ENCODE data around the gene ELMO1. TPM values are rescaled to one million over a fixed set of nuclear protein-coding genes. Genes with fewer than 3 reads are reported as not detected.

The ELMO1 gene
- total RNA-seq, 1 experiment from 2014 or later, result 1.1 TPM

- ChIA-PET RAD21 (ENCODE audit: low non-redundant PET in 1 of 2, low total read pairs in 2 of 2, uncharacterized antibody in 2 of 2, unreplicated experiment in 2 of 2) (no interaction called here), POLR2A (no interaction called here), CTCF (no interaction called here)
- intact Hi-C loops (cut with micrococcal nuclease), result no loop called here
- DNase-seq (ENCODE audit: low read depth, low spot score) (no peak), ATAC-seq (no peak)
- Histone ChIP-seq H4K20me1 (ENCODE audit: insufficient read depth) (no peaks in the 10 kb centered on the region), H3K4me1 (ENCODE audit: control insufficient read depth in 1 of 2, insufficient read depth in 2 of 2, low read length in 2 of 2) (no peaks in the 10 kb centered on the region), H3K36me3 (ENCODE audit: control insufficient read depth in 1 of 2, insufficient read depth in 2 of 2, low read length in 2 of 2) (no peaks in the 10 kb centered on the region), H3K9me3 (ENCODE audit: control insufficient read depth in 1 of 2, insufficient read depth in 1 of 2, low read depth in 1 of 2, low read length in 2 of 2) (no peaks in the 10 kb centered on the region), H3K9ac (ENCODE audit: low read length) (no peak overlapping the region), H3K9me2 (ENCODE audit: insufficient read depth) (no peaks in the 10 kb centered on the region), H3K27me3 (ENCODE audit: insufficient read depth, low read length) (0 out of 2 replicates have a peak, but pooled peaks cover 4% of the 10 kb centered on the region), H3K79me2 (ENCODE audit: insufficient read depth, low read length) (no peaks in the 10 kb centered on the region), H3K4me2 (ENCODE audit: low read length) (no peak overlapping the region), H3K27ac (ENCODE audit: low read depth, low read length) (no peak overlapping the region), H2AFZ (ENCODE audit: low read depth, low read length, poor library complexity, severe bottlenecking) (no peak overlapping the region), H3K4me3 (replicated peaks in 1 of 2; ENCODE audit: low read depth in 1 of 2, low read length in 2 of 2) (no peak overlapping the region)
- BruUV-seq (replicated peaks), result no TSS peak
- no peak for TF ChIP-seq CTCF (IDR thresholded peaks at IDR 0.05 in 2 of 3, conservative IDR thresholded peaks at IDR 0.05 in 1 of 3; ENCODE audit: borderline replicate concordance in 1 of 3, insufficient read depth in 1 of 3, low read depth in 2 of 3, low read length in 2 of 3)
- no peak for TF ChIP-seq CEBPB (IDR thresholded peaks at IDR 0.05; ENCODE audit: low read depth)
- TF ChIP-seq ZBTB33 (IDR thresholded peaks at IDR 0.05; ENCODE audit: extremely low read depth, insufficient replicate concordance, low read length), result no peak
- TF ChIP-seq EGR1 (IDR thresholded peaks at IDR 0.05; ENCODE audit: low read depth), result no peak
- TF ChIP-seq JUND (IDR thresholded peaks at IDR 0.05), result no peak
- TF ChIP-seq POLR2AphosphoS5 (IDR thresholded peaks at IDR 0.05; ENCODE audit: low read depth, low read length), result no peak
- TF ChIP-seq ZFX (IDR thresholded peaks at IDR 0.05), result no peak
- no peak for TF ChIP-seq ELF1 (IDR thresholded peaks at IDR 0.05; ENCODE audit: borderline replicate concordance, low read depth)
- TF ChIP-seq SRF (IDR thresholded peaks at IDR 0.05; ENCODE audit: low read depth), result no peak
- no peak for TF ChIP-seq EZH2 (IDR thresholded peaks at IDR 0.05)
Observed at GRCh38 chr7:37359180-37359579, 89.5 kb downstream of the ELMO1 start.
